Activated CD8-positive, alpha-beta memory T cell treated with anti-CD3 and anti-CD28 coated beads, Interleukin-2, amount 50 U/mL, for 24 hours (primary cell): Measurements from ENCODE around the gene RORB.

Experiments
- DNase-seq: peaks from one replicate; pipeline ENCODE4 v3.0.0-alpha.2; 2020; ENCODE audit errors: extremely low read depth

The RORB gene

DNA sequence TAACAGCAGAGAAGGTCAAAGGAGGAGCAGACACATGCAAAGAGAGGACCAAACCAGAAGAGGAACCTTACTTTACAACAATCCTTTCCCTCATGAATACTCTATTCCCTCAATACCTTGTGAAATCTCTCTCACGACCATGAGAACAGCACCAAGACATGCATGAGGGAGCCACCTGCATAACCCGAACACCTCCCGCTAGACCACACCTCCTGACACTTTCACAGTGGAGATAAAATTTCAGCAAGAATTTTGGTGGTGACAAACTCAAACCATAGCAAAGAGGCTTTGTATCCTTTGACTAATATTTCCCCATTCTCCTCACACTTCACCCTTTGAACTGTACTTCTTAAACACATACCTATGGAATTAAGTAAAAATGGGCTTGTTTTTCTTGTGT lies 101.7 kb downstream of the RORB start:
- DNase-seq = no peak

DNA sequence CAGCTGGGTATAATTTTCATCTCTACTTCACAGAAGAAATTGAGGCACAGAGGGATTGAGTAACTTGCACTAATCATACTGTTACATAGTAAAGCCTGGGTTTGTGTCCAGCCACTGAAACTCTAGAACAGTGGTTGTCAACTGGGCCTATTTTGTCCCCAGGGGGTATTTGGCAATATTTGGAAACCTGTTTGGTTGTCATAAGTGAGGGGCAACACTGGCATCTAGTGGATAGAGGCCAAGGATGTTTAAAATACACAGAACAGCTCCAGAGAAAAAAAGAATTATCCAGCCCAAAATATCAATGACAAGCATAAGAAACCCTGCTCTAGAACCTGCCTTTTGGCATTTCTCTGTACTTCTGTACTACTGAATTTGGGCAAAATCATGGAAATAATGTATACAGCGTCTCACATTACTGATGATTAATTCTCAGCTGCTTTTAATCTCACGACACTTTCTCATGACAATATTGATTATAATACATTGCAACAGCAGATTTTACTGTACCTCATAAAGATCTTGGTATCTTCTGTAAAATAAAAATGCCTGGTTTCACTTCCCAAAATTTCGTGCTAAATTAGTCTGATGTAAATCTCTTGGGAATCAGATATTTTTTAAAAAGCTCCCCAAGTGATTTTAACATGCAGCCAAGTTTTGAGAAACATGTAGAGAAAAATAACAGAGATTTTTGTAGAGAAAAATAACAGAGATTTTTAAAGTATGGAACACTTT lies 112.7 kb downstream of the RORB start:
- DNase-seq = no peak

DNA sequence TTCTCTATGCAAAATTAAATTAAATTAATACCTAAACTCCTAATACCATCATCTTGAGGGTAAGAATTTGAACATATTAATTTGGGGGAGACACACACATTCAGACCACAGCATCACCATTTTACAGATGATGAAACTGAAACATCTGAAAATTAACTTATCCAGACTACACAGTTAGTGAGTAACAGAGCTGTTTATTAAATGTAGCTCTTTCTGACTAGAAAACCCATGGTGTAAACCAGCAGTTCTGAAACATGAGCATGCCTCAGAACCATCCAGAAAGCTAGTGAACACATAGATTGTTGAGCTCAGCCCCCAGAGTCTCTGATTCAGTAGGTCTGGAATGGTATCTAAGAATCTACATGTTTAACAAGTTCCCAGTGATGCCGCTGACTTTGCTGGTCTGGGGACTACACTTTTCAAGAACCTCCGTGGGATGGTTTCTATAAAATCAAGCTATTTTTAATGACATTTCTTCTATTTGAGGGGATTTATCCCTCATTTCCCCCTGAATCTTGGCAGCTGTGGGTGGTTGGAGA lies 113.5 kb downstream of the RORB start:
- no peak for DNase-seq

DNA sequence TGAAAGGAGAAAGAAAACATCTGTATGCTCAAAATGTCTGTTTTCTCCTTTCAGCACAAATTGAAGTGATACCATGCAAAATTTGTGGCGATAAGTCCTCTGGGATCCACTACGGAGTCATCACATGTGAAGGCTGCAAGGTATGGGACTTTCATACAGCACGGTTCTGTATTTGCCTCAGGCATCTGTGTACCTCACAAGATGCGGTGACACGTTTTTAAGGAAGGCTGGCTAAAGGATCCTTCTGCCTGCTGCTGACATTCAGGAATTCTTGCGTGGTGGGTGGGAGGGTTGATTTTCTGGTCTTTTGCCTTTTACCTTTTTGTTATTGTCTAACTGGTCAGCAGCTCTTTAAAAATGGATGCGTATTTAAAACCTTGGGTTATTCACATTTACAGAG lies 133.1 kb downstream of the RORB start:
- no peak for DNase-seq

DNA sequence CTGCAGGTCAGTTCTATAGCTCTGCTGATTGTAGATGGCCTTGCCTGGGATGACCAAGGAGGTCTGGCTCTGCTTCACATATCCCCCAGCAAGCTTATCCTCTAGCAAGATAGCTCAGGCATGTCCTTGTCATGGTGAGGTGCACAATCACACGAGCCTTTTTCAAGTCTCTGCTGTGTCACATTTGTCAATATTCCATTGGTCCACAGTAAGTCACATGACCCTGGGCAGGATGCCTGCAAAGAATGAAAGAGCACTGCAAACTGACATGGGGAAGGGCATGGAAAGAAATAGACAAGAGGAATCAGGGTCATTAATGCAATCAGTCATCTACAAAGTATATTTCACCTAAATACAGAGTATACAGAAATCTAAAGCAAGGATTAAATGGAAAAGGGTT lies 142.0 kb downstream of the RORB start:
- no peak for DNase-seq

DNA sequence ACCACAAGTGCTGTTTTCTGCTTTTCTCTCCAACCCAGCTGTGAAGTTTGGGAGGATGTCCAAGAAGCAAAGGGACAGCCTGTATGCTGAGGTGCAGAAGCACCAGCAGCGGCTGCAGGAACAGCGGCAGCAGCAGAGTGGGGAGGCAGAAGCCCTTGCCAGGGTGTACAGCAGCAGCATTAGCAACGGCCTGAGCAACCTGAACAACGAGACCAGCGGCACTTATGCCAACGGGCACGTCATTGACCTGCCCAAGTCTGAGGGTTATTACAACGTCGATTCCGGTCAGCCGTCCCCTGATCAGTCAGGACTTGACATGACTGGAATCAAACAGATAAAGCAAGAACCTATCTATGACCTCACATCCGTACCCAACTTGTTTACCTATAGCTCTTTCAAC lies 145.2 kb downstream of the RORB start:
- DNase-seq = no peak

DNA sequence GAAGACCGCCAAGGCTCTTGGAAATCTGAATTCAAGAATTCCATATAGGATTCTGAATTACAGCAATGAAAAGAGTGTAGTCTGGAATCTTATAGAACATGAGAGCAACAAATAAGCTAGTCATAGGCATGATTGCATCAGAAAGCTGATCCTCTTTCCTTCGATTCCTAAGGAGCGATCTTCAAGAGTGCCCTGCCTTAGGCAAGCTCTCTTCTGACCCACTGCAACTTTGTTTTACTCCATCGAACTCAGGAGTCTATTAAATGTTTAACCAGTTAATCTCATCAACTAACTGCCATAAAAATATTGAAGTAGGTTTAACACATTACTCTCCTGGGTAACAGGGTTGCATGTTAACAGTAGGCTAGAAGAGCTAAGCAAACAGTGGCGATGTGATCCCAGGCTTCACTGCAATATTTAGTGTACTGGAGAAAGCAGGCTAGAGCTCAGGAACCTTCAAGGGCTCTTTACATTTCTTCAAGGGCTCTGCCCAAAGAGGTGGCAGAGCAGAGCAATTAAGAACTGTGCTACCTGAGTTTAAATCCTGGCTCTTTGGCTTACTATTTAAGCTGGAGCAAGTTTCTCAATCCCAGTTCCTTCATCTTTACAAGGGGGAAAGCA lies 146.3 kb downstream of the RORB start:
- no peak for DNase-seq

DNA sequence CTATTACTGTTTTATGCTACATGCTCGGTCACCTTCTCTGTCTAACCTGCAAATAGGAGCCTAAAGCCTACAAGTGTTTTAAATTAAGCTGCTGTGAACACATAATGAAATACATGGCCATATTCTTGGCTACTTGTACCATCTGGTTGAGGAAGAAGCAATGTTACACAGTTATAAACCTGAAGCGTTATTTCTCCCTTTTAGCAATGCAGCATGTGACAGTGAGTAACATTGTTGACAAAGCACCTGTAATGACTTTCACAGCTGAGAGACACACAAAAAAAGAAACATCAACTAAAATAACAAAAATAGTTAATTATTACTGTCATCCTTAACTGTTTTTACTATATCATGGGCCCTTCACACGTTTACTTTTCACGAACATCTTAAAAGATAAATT lies 146.9 kb downstream of the RORB start:
- no peak for DNase-seq

DNA sequence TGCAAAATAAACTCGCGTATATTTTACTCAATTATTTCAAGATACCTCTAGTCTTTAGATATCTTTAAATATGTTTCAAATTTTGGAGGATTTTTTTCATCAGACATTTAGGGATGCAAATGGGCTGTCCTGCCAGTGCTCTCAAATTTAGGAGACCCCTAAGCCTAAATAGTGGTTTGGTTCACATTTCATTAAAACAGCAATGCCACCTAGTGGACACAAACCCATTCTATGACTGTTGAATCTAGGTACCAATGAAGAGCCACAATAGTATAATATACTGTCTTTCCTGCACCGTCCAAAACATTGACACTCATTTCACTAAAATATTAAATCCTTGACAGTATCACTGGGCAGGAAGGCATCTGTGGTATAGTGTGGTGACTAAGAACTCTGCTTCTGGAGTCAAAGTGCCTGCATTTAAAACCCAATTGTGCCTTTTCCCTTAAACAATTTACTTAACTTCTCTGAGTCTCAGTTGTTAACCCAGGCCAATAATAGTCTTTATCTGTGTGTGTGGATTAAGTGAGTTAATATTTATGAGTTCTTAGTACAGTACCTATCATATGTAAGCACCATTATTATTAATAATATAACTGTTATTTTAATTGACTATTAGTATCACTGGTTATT lies 148.0 kb downstream of the RORB start:
- DNase-seq = no peak

DNA sequence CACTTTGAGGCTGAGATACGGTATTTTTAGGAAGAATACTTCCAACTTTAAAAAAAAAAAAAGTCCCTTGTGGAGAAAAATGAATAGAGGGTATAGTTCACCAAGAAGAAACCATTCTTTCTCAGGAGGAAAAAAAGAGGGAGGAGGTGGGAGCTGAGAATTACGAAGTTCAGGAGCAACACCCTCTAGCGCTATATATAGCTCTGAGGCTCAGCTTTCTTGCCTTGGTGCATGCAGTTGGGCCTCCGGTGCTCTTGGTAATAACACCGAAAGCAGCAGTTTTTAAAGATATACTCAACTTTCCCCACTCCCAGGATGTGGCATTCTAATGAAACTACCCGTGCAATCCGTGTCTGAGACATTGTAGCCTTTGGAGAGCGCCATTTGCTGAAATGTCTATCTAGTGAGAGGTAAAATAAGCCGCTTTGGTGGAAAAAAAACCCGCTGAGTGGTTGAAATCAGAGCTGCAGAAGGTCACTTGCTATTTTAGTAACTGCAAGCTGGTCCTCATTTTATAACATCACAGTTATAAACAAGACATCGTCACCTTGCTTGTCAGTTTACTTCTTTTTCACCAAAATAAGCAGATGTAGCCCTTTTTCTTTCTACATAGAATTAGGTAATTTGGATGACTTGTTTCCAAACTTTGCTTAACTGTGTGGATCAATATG lies 156.4 kb downstream of the RORB start:
- no peak for DNase-seq

DNA sequence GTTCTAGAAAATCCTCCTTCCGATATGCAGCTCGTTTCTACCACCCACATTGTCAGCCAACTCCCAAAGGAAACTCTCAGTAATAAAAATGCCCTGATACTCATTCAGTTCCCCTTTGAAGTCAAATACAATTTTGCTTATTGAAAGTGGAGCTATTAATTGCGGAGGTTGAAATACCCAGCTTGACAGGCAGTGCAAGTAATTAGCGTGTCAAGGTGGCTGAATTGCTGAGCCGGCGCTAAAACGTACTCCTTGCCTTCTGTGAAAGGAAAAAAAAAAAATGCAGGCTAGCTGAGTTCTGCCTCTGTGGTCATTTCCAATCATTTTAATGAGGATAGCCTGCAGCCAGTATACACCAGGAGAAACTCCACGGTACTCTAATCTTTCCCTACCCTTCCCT lies 165.5 kb downstream of the RORB start:
- DNase-seq = no peak

DNA sequence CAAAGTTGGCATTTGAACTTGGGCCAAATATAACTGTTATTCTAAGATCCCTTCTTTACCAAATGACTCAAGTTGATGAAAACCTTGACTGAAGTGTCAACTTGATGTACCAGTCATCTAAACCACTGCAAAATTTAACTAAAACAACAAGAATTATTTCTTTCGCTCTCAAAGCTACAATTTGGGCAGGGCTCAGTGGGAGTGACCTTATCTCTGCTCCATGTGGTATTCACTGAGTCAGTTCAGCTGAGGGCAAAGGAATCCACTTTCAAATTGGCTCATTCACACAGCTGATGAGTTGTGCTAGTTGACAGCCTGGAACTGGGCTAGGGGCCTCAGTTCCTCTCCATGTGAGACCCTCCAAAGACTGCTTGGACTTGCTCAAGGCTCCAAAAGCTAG lies 166.3 kb downstream of the RORB start:
- DNase-seq = no peak

DNA sequence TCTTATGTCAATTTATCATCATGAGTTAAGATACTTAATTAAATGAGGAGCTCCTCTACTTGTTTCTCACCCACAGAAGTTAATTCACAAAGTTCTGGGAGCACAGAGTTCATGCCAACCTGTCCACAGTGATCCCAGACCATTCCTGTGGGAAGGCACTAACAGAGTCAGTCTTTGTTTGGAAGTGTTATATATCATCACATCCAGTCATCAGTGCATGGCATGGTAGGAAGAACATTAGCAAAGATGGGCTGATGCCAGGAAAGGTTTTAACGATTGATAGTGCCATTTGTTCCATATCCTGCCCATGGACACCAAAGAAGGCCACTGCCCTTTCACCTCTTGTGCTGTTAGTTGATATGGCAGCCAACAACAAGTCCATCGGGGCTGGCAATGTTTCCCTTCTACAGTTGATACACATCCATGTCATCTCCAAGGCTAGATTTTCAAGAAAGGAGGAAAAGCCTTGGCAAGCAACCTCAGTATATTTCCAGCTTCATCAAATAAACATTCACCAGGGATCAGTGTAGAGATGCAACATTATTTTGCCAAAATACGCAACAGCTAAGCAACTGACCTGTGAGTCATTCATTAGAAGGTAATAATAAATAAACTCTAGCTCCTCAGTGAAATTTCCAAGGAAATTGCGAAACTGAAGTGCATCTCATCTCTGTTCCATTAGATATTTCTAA lies 169.6 kb downstream of the RORB start:
- DNase-seq = no peak

DNA sequence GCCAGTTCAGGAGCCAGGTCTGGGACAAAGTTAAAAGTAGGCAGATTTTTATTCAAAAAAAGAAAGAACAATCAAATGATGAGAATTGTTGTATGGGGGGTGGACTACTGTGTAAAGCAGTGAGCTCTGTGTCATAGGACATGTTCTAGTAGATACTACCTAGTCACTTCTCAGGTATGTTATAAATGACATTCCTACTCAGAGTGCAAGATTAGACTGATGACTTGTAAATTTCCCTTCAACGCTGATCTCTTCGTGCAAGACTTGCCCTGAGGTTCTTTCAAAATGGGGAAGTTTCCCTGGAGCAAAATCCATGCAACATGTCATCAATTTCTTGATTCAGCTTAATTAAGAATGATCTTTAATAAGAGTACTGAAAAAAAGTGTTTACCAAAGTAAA lies 175.1 kb downstream of the RORB start:
- no peak for DNase-seq

DNA sequence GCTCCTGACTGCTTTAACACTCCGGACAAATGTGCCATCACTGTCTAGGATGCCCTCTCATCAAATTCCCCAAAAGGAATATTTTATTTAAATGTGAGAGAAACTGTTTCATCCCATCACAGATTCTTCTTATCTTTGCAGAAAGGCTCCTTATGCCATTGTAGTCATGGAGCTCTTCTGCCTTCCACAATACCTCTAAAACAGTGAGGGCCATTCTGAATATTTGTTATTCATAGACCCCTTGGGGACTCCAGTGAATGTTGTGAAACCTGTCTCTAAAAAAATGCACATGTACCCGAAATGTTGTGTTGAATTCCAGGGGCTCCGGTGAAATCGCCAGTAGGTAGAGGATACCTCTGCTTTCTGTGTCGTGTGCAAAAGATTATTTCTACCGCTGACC lies 176.9 kb downstream of the RORB start:
- no peak for DNase-seq

DNA sequence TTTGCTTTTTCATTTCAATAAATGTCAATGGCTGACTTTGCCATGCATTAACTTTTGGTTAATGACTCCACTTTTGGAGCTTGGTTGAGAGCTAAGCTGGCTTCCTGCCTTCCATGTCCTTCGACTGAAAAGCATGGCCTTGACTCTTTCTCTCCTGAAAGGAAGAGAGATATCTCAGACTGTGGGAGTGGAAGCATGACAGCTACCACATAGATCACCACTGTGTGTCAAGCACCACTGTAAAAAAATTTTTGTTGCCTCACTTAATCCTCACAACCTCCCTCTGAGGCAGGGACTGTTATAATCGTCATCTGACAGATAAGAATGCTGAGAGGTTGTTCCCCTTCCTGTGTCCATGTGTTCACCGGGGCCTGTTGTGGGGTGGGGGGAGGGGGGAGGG lies 184.8 kb downstream of the RORB start:
- no peak for DNase-seq

DNA sequence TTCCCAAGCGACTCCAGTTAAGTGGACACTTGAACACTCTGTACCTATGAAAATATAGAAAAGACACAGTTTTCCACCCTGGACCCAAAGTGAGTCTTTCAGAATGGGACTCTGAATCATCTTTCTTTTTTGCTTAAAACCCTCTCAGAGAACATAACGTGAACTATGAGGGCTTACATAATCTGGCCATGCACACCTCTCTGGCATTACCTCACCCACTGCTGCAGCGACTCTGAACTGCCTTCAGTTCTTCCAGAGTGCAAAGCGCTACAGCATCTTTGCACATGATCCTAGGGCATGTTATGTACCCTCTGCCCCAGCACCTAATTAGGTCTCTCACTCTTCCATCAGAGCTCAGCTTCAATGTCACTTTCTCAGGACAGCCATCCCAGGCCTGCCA lies 186.2 kb downstream of the RORB start:
- DNase-seq = no peak

DNA sequence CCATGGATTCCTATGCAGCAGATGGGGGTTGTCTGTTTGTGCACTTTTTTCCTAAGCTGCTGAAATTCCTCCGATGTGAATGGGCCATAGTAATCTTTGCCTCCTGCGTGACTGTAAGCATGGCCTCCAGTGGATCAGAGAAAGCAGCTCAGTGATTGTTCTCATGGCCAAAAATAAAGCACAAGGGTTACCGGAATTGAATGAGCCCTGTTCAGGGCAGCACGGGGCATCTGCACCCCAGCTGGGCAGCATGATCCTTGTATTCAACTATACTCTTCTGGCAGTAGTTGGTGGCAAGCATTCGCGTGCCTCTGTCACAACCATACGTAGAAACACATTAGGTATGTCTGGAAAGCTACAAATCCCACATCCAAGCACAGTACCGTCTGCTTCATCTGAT lies 193.9 kb downstream of the RORB start:
- DNase-seq = no peak

DNA sequence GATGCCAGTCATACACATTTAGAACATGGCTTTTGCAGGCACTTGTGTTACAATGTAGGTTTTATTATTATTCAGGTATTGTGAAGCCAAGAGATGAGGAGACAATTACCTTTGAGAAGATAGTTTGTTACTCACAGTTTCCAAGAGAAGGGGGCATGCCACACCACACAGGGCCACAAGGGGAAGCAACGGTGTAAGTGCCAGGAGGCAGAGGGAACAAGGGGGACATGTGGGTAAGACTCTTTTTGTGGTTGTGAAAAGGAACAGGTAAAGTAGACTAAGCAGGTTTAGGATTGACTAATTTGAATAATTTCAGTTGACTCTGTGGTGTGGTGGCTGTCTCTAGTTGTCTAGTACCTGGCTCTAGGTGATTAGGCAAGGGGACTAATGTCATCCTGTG lies 199.4 kb downstream of the RORB start:
- no peak for DNase-seq

DNA sequence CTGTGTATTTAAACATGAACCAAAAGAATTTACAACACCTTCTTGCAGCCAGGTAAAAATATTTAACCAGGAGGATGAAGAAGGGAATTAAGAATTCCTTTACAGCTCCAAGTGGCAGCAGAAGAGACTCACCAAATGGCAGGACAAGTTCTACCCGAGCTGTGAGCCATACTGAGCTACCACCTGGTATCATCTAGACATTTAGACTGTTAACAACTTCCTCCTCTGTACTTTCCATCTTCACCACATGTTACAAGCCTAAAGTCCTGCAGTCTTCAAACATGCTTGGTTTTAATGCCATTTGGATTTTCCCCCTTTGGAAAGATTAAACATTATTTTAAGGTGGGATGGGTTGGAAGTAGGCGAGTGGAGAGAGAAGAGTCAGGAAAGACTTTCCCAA lies 200.4 kb downstream of the RORB start:
- no peak for DNase-seq

DNA sequence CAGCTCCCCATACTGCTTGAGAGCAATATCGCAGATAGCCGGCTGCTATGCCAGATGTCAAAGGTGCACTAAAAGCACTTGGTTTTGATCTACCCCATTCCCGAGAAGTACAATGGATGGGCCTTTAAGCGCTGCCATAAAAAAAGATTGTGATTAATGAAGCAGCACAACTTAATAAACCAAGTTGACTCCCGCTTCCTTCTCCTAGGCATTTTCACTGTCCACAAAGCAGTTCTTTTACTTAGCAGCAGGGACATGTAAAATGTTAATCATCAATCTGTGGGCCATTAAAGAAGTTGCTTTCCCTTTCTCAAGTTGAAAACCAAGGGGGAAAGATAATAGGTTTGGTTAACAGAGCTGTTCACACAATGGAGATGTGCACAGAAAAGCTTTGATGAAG lies 214.2 kb downstream of the RORB start:
- DNase-seq = no peak

DNA sequence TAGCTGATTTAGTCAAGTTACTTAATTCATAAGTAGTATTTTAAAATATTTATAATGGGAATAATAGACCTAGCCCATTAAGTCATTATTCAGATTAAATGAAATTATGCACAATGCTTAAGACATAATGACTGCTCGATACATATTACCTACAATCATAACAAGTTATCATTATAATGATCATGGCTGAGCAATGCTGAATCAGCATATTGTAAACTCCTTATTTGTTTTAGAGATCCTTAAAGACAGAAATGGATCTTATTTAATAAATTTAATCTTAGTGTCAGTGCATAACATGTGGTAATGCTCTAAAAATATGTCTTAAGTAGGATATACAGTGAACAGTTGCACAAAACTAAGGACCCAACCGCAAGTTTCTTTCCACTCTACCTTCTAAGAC lies 221.6 kb downstream of the RORB start:
- no peak for DNase-seq
